ENCODE results near the gene NLGN4X. TPM values are rescaled to one million over a fixed set of nuclear protein-coding genes. Genes with fewer than 3 reads are reported as not detected.

NLGN4X gene
- total RNA-seq, 4 donors from 2014 or later = 6.3 to 11.7 (median 10.1) TPM

- Histone ChIP-seq H3K4me3 (no peak overlapping the region), H3K4me1 (no peaks in the 10 kb centered on the region), H3K36me3 (no peaks in the 10 kb centered on the region), H3K27me3 (no peaks in the 10 kb centered on the region), H3K9me3 (no peaks in the 10 kb centered on the region), H3K27ac (no peak overlapping the region)
- 45 to 58% methylated on average over 5 of the region's 5 CpGs for WGBS, 2 donors
- TF ChIP-seq EP300 (IDR thresholded peaks at IDR 0.05) (no peak), POLR2A (IDR thresholded peaks at IDR 0.05) (no peak)
- TF ChIP-seq, protein P1, sequence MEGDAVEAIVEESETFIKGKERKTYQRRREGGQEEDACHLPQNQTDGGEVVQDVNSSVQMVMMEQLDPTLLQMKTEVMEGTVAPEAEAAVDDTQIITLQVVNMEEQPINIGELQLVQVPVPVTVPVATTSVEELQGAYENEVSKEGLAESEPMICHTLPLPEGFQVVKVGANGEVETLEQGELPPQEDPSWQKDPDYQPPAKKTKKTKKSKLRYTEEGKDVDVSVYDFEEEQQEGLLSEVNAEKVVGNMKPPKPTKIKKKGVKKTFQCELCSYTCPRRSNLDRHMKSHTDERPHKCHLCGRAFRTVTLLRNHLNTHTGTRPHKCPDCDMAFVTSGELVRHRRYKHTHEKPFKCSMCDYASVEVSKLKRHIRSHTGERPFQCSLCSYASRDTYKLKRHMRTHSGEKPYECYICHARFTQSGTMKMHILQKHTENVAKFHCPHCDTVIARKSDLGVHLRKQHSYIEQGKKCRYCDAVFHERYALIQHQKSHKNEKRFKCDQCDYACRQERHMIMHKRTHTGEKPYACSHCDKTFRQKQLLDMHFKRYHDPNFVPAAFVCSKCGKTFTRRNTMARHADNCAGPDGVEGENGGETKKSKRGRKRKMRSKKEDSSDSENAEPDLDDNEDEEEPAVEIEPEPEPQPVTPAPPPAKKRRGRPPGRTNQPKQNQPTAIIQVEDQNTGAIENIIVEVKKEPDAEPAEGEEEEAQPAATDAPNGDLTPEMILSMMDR (IDR thresholded peaks at IDR 0.05) = no peak
- DNase-seq (ENCODE audit: low spot score in 2 of 2) = no peak
These were observed 133.2 kb downstream of the NLGN4X start for GRCh38 chrX:6095469-6095868.

GRCh38 chrX:6074532-6074931 lies 154.1 kb downstream of the NLGN4X start:
- Histone ChIP-seq H3K9me3 (no peaks in the 10 kb centered on the region), H3K27me3 (no peaks in the 10 kb centered on the region), H3K4me3 (no peak overlapping the region), H3K27ac (no peak overlapping the region), H3K4me1 (no peaks in the 10 kb centered on the region), H3K36me3 (no peaks in the 10 kb centered on the region)
- no peak for DNase-seq (ENCODE audit: low spot score in 2 of 2)
- TF ChIP-seq, protein P1 (IDR thresholded peaks at IDR 0.05) = no peak
- no peak for TF ChIP-seq POLR2A (IDR thresholded peaks at IDR 0.05)
- no peak for TF ChIP-seq EP300 (IDR thresholded peaks at IDR 0.05)
- WGBS, 2 donors = 89 to 98% methylated on average over 2 to 3 of the region's 3 CpGs

GRCh38 chrX:6071731-6072130 lies 156.9 kb downstream of the NLGN4X start:
- H3K27me3 ChIP-seq = no peaks in the 10 kb centered on the region
- TF ChIP-seq EP300 (IDR thresholded peaks at IDR 0.05) = no peak
- no peak for TF ChIP-seq POLR2A (IDR thresholded peaks at IDR 0.05)
- TF ChIP-seq, protein P1 (IDR thresholded peaks at IDR 0.05) = no peak
- no peaks in the 10 kb centered on the region for H3K4me1 ChIP-seq
- H3K27ac ChIP-seq = no peak overlapping the region
- 65 to 73% methylated on average over 5 of the region's 5 CpGs for WGBS, 2 donors
- no peak overlapping the region for H3K4me3 ChIP-seq
- H3K36me3 ChIP-seq = no peaks in the 10 kb centered on the region
- no peaks in the 10 kb centered on the region for H3K9me3 ChIP-seq
- DNase-seq (ENCODE audit: low spot score in 2 of 2) = no peak

DNA sequence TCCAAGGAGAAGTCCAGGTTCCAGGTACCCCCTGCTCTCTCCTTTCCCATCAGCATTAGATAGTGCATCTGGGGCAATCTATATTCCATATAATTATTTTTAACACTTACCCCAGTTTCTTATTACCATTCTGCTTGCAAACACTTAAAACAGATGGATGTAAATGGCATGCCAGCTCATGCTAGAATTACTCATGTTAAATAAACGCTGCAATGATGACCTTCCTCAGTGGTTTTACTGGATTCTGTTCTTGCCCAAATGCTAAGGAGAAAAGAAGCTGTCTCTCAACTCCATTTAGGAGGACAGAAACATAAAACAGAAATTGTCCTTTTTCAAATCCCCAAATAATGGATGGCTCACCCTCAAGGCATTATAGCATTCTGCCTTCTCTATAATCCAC lies 161.1 kb downstream of the NLGN4X start:
- no peaks in the 10 kb centered on the region for H3K9me3 ChIP-seq
- TF ChIP-seq POLR2A (IDR thresholded peaks at IDR 0.05) (no peak), EP300 (IDR thresholded peaks at IDR 0.05) (no peak)
- TF ChIP-seq, protein P1 (IDR thresholded peaks at IDR 0.05) = no peak
- no peaks in the 10 kb centered on the region for H3K4me1 ChIP-seq
- DNase-seq (ENCODE audit: low spot score in 2 of 2) = no peak
- no peak overlapping the region for H3K27ac ChIP-seq
- H3K4me3 ChIP-seq = no peak overlapping the region
- no peaks in the 10 kb centered on the region for H3K36me3 ChIP-seq
- no peaks in the 10 kb centered on the region for H3K27me3 ChIP-seq
- 71 to 94% methylated on average over 1 of the region's 1 CpG for WGBS, 2 donors

GRCh38 chrX:6053141-6053540 lies 175.5 kb downstream of the NLGN4X start:
- TF ChIP-seq POLR2A (IDR thresholded peaks at IDR 0.05) (no peak), EP300 (IDR thresholded peaks at IDR 0.05) (no peak)
- TF ChIP-seq, protein P1 (IDR thresholded peaks at IDR 0.05) = no peak
- Histone ChIP-seq H3K27ac (no peak overlapping the region), H3K4me3 (no peak overlapping the region), H3K27me3 (no peaks in the 10 kb centered on the region), H3K4me1 (no peaks in the 10 kb centered on the region), H3K36me3 (no peaks in the 10 kb centered on the region), H3K9me3 (no peaks in the 10 kb centered on the region)
- 23 to 54% methylated on average over 6 of the region's 6 CpGs for WGBS, 2 donors
- no peak for DNase-seq (ENCODE audit: low spot score in 2 of 2)
